ENCODE measurements around the gene TBR1.

The TBR1 gene

GRCh38 chr2:161415987-161416707 lies at the start of gene TBR1:
Gene TBR1 (plus strand): TSS chr2:161416297. CDS start chr2:161416411, 114 bp downstream.
- DNase-seq = peak; percentile 82

DNA sequence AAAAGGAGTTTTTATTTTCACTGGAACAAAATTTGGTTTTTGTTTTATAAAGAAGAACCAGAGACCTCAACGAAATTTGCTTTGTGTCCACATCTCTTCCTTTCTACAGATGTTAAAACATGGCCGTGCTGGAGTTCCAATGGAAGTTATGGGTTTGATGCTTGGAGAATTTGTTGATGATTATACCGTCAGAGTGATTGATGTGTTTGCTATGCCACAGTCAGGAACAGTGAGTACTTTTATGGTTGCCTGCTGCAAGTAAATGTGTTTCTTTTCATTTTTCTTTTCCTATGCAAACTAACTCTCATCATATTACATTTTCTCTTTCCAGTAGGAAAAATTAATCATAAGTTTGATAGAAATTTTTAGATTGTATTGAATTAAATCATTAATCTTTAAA lies 48.4 kb upstream of the TBR1 start:
- no peak for DNase-seq

GRCh38 chr2:161369311-161369710 lies 46.8 kb upstream of the TBR1 start:
- DNase-seq = no peak

DNA sequence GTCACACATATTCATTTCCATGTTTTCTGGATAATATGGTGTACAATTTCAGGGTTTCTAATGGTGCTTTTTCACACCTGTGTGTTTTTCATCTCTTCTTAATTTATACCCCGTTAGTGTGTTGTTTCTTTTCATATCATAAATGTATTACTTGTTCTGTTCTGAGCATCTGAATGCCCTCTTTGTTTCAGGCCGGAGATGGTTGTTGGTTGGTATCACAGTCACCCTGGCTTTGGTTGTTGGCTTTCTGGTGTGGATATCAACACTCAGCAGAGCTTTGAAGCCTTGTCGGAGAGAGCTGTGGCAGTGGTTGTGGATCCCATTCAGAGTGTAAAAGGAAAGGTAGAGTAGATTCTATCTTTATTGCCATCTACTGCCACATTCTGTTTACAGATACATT lies 45.1 kb upstream of the TBR1 start:
- no peak for DNase-seq

GRCh38 chr2:161371869-161372268 lies 44.2 kb upstream of the TBR1 start:
- DNase-seq = no peak

DNA sequence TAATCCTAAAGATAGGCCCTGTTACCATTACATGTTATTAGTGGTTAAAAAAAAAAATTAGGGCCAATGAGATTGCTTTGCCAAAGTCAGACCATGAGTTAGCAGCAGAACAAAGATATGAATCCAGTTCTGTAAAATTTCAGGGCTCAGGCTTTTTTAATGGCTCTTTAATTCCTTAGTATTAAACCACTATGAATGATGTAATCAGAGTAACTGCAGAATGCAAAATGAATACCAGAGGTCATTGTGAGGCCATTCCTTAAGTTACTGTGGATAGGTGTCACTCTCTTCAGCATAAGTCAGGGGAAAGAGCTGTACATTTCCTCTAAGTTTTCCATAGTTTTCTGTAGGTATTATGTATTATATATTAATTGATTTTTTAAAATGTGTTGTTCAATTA lies 42.2 kb upstream of the TBR1 start:
- no peak for DNase-seq

GRCh38 chr2:161374446-161374845 lies 41.7 kb upstream of the TBR1 start:
- no peak for DNase-seq

GRCh38 chr2:161379740-161380139 lies 36.4 kb upstream of the TBR1 start:
- DNase-seq = no peak

DNA sequence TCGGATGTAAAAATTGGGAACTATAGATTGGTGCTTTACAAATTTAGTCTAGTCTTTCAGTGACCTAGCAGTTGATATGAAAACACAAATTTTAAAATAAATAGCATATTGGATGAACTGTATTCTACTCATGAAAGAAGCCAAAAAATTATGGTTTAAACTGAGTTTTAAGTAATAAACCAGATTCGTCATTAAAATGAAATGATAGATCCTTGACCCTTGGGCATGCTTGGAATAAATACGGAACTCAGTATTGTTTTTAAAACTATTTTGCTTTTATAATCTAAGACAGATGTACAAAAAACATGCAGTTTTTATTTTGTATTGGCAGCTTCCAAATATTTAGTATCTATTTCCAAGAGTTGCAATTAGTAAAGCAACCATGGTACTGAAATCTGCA lies 34.6 kb upstream of the TBR1 start:
- no peak for DNase-seq

- DNase-seq = no peak
Measured at GRCh38 chr2:161382747-161383146, 33.4 kb upstream of the TBR1 start.

GRCh38 chr2:161384864-161385263 lies 31.2 kb upstream of the TBR1 start:
- DNase-seq = no peak

GRCh38 chr2:161386228-161386824 lies 29.8 kb upstream of the TBR1 start:
- DNase-seq = no peak

DNA sequence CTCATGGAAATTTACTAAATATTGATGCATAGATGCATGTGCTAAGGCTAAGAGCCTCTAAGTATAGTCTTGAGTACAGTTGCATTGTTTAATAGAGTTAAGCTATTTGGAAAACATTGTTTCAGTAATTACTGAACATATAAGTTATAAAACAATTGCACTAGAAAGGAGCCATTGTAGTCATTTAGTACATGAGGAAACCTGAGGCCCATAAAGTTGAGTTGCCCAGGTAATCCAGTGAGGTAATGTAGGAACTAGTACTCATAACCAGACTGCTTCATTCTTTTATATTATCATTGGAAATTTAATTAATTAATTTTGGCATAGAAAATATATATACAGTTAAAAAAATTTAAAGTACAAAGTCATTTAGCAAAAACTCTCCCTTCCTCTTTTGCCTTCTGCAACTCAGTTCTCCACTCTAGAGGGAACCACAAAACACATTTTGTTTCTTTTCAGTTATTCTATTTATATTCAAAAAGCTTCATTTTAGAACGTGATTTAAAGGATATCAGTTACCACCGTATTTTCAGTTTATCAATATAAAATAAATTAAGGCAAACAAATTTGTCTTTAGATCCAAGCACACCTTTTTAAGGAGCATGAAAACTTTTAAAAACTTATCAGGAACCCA lies 27.8 kb upstream of the TBR1 start:
- DNase-seq = no peak

- DNase-seq = no peak
Measured at GRCh38 chr2:161391737-161392506, 24.2 kb upstream of the TBR1 start.

GRCh38 chr2:161400076-161400475 lies 16.0 kb upstream of the TBR1 start:
- DNase-seq = no peak

DNA sequence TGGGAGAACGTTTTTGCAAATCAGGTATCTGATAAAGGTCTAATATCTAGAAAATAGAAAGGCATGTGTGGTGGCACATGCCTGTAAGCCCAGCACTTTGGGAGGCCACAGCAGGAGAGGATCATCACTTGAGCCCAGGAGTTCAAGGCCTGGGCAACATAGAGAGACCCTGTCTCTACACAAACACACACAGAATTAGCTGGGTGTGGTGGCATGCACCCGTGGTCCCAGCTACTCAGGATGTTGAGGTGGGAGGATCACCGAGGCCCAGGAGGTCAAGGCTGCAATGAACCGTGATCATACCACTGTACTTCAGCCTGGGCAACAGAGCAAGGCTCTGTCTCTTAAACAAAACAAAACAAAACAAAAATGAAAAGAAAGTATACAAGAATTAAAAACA lies 13.8 kb upstream of the TBR1 start:
- DNase-seq = no peak

- no peak for DNase-seq
Measured at GRCh38 chr2:161406316-161406715, 9.8 kb upstream of the TBR1 start.

DNA sequence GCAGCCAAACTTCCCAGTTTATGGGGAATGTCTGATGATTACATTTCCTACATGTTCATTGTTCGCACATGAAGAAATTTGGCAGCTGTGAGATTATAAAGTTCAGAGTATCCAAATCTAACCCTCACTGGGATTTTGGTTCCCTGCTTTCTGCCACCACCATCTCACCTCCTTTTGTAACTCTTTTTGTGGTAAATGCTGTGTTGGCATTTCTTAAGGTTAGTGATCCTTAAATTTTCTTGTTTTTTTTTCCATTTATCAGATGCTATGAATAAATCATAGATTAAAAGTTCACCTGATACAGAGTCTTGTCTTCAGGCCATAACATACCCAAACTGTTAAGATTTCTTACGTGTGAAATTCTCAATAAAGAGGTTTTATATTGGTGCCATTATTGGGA lies 8.5 kb upstream of the TBR1 start:
- DNase-seq = no peak

GRCh38 chr2:161409308-161409907 lies 6.7 kb upstream of the TBR1 start:
- DNase-seq = no peak

DNA sequence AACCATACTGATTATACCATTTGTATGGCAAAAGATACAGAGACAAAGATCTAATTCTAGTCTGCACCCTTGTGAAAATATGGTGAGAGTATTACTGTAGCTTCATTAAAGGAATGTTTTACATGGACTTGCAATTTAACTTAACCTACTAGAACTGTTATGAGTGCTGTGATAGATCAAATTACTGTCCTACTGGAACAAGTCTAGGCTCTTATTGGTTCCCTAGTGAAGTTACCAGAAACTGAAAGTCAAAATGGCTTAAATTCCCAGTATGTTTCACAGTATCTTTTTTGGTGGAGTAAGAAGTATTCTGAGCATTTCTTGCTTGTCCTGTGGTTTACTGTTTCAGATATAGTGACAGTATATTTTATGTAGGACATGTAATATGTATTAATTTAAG lies 3.8 kb upstream of the TBR1 start:
- peak; percentile 39 for DNase-seq

DNA sequence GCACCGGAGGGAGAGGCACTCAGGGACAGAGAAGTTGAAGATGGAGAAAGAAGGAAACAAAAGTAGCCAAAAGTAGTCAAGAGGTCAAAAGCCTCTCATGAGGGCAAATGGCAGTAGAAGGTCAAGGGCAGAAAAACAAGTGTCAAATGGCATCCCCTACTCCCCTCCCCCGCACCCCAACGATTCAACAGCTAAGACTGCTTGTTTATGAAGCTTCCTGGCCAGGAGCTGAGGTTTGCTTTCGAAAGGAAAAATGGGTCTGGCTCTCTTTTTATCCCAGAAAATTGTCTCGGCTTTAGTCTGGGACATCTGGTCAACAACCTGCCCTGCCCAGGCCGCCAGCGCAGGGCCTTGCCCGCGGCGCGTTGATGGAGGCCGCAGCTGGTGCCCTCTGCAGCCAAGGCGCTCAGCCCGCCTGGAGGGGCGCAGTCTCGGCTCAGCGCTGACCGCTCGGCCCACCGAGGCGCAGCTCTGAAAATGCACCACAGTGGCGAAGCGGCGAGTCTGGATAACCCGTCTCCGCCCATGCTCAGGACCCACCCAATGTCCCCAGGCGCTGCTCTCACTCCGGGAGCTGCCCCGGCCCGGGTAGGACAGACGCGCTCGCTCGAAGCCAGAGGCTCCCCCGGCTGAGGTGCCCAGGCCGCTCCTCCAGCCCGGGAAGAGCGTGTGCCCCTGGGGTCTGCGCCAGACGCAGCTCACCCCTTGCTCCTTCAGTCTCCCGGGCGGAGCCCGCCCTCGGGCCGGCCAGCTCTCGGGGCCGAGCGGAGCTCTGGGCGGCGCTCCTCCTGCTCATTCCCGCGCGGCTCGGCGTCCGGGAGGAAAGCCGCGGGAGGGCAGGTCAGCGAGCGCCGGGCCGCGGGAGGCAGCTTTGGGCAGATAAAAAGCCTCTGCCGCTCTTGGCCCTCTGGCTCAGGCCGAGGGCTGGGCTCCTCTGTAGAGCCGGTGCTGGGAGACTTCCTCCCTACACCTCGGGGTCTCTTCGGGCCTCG lies 1.8 kb upstream of the TBR1 start:
- DNase-seq = peak; percentile 85

Measured in DMS53 (cell line).